Endodermal cell (in vitro differentiated cells): ENCODE measurements around the gene FOXD3. TPM values are rescaled to one million over a fixed set of nuclear protein-coding genes. Genes with fewer than 3 reads are reported as not detected.

ENCODE experiments used
- DNase-seq: peaks from one replicate; pipeline ENCODE4 v3.0.0-alpha.2; 2017
- H3K27ac ChIP-seq: 2 replicates; pipeline ENCODE4 v1.5.1; 2013; ENCODE audit warnings: mild to moderate bottlenecking, low read depth, low read length, moderate library complexity
- H3K27me3 ChIP-seq: 2 replicates; pipeline ENCODE4 v1.6.1; 2013; ENCODE audit warnings: mild to moderate bottlenecking, low read length, moderate library complexity; ENCODE audit not compliant: insufficient read depth, control insufficient read depth, poor library complexity, severe bottlenecking
- H3K36me3 ChIP-seq: 2 replicates; pipeline ENCODE4 v1.7.0; 2013; ENCODE audit warnings: mild to moderate bottlenecking, low read length, moderate library complexity; ENCODE audit not compliant: control insufficient read depth, insufficient read depth
- H3K4me1 ChIP-seq: one replicate; pipeline ENCODE4 v1.7.0; 2013; ENCODE audit warnings: low read length; ENCODE audit not compliant: control insufficient read depth, insufficient read depth
- H3K4me3 ChIP-seq: 2 replicates; pipeline ENCODE4 v1.5.1; 2013; ENCODE audit warnings: mild to moderate bottlenecking, low read length, moderate library complexity
- H3K9ac ChIP-seq: 2 replicates; pipeline ENCODE4 v1.6.1; 2013; ENCODE audit warnings: mild to moderate bottlenecking, low read length, moderate library complexity; ENCODE audit not compliant: poor library complexity, severe bottlenecking; ENCODE audit errors: extremely low read depth
- H3K9me3 ChIP-seq: 2 replicates; pipeline ENCODE4 v1.6.1; 2013; ENCODE audit warnings: mild to moderate bottlenecking, low read length, moderate library complexity; ENCODE audit not compliant: control insufficient read depth
- H3K27ac Mint-ChIP-seq: 2 replicates; pipeline ENCODE4 v1.8.0; 2020; ENCODE audit warnings: mixed read lengths
- H3K27me3 Mint-ChIP-seq: 2 replicates; pipeline ENCODE4 v1.8.0; 2021; ENCODE audit warnings: mild to moderate bottlenecking, mixed read lengths; ENCODE audit not compliant: insufficient read depth
- H3K36me3 Mint-ChIP-seq: 2 replicates; pipeline ENCODE4 v1.8.0; 2020; ENCODE audit warnings: low read depth, mixed read lengths
- H3K4me1 Mint-ChIP-seq: 2 replicates; pipeline ENCODE4 v1.8.0; 2020; ENCODE audit warnings: mixed read lengths
- H3K4me3 Mint-ChIP-seq: 2 replicates; pipeline ENCODE4 v1.8.0; 2020; ENCODE audit warnings: mild to moderate bottlenecking, moderate library complexity, mixed read lengths
- H3K9me3 Mint-ChIP-seq: 2 replicates; pipeline ENCODE4 v1.8.0; 2020; ENCODE audit warnings: mild to moderate bottlenecking, mixed read lengths
- WGBS, 2 experiments: methylation state at CpG; one replicate each; pipeline versions ENCODE4 v1.1.5 to v1.1.7; 2013; ENCODE audit warnings: missing lambda C conversion rate in 2 of 2, mixed read lengths in 1 of 2; ENCODE audit not compliant: insufficient coverage in 1 of 2, insufficient read length in 1 of 2; 5-methylcytosine and 5-hydroxymethylcytosine counted together
- total RNA-seq, 2 donors: library from RNA; stranded (reverse); fragmentation: NEBNext Ultra II Directional in 1 of 2; extraction: Animal tissue kit (Norgen Biotek cat#: 25700) in 1 of 2; gene quantifications; 2 replicates in 1 of 2; 3 replicates in 1 of 2; pipeline ENCODE4 v1.2.1, GENCODE V29; 2021
- TF ChIP-seq, protein P1 (sequence below): fragments of 200-600 bp; sonication (generic); conservative IDR thresholded peaks from 2 replicates; pipeline ENCODE4 v1.5.0; 2021; ENCODE audit warnings: antibody characterized with exemption, mild to moderate bottlenecking

The FOXD3 gene
- total RNA-seq, 2 donors from 2014 or later: 0.49 to 14.0 TPM

DNA sequence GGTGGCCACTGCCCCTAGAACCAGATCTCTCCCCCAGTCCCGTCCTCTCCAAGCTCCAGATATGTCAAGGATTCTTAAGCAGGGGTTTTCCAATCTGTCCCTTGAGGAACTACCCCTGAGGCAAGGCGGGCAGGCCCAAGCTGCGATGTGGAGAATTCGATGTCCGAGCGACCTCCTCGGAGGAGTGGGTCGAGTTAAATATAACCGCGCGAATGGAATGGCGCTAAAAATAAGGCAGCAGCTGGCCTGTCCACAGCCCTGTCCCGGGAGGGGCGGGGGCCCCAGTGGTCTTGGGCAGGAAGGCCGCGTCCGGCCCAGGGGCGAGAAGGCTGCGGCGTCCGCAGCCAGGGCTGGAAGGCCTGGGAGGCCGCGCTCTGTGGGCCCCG, 5.8 kb upstream of the FOXD3 start:
- H3K4me3 ChIP-seq: no peak overlapping the region
- Mint-ChIP-seq H3K27me3 (peaks cover 64% of the 10 kb centered on the region), H3K9me3 (no peaks in the 10 kb centered on the region), H3K4me1 (peaks cover 20% of the 10 kb centered on the region), H3K27ac (no peak overlapping the region), H3K4me3 (peak overlapping the region; percentile 52), H3K36me3 (no peaks in the 10 kb centered on the region)
- H3K9me3 ChIP-seq: no peaks in the 10 kb centered on the region
- no peak overlapping the region for H3K27ac ChIP-seq
- TF ChIP-seq, protein P1, sequence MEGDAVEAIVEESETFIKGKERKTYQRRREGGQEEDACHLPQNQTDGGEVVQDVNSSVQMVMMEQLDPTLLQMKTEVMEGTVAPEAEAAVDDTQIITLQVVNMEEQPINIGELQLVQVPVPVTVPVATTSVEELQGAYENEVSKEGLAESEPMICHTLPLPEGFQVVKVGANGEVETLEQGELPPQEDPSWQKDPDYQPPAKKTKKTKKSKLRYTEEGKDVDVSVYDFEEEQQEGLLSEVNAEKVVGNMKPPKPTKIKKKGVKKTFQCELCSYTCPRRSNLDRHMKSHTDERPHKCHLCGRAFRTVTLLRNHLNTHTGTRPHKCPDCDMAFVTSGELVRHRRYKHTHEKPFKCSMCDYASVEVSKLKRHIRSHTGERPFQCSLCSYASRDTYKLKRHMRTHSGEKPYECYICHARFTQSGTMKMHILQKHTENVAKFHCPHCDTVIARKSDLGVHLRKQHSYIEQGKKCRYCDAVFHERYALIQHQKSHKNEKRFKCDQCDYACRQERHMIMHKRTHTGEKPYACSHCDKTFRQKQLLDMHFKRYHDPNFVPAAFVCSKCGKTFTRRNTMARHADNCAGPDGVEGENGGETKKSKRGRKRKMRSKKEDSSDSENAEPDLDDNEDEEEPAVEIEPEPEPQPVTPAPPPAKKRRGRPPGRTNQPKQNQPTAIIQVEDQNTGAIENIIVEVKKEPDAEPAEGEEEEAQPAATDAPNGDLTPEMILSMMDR: no peak
- H3K36me3 ChIP-seq: no peaks in the 10 kb centered on the region
- H3K4me1 ChIP-seq: peaks cover 5% of the 10 kb centered on the region
- peaks cover 60% of the 10 kb centered on the region for H3K27me3 ChIP-seq
- no peak overlapping the region for H3K9ac ChIP-seq
- 72 to 89% methylated on average over 13 to 24 of the region's 24 CpGs for WGBS, 2 experiments
- no peak for DNase-seq

DNA sequence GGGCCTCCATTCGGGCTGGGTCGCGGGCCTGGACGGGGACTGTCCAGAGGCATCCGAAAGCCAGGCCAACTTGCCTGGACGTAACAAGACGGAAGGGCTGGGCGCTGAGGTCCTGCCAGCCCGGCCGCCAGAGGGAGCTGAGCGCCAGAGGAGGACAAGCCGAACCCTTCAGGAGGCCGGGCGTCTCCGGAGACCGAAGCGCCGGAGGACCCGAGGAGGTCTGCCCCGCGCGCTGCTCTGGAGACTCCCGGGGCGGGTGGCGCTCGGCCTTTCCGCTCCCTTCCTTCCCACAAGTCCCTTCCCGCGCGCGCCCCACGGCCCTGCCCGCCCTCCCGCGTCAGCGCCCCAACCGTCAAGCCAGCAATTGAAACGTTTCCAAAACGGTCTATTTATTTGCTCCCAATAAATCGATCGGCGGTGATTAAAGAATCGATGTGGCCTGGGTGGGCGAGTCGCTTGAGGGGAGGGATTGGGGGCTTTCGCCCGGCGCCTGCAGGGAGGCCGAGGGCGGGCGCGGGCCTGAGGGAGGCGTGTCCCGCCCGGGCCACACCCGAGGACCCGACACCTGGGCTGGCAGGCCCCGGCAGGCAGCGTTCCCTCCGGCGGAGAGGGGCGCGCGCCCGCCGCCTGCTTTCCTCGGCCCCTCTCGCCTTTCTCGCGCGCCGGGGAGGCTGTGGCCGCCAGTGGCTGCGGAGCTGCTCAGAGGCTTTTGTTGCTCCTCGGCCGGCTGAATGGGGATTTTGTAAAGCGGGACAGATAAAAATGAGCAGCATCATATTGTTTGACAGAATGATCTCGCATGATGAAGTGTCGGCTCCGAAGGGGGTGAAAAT, 5.2 kb upstream of the FOXD3 start:
- peak overlapping the region; percentile 52 for H3K4me3 Mint-ChIP-seq
- TF ChIP-seq, protein P1: peak; percentile 96
- H3K27me3 Mint-ChIP-seq: peaks cover 68% of the 10 kb centered on the region
- H3K9ac ChIP-seq: no peak overlapping the region
- no peak overlapping the region for H3K27ac ChIP-seq
- H3K9me3 Mint-ChIP-seq: no peaks in the 10 kb centered on the region
- DNase-seq: peak; percentile 98
- H3K27me3 ChIP-seq: peaks cover 67% of the 10 kb centered on the region
- H3K4me1 ChIP-seq: peaks cover 5% of the 10 kb centered on the region
- H3K27ac Mint-ChIP-seq: no peak overlapping the region
- H3K36me3 Mint-ChIP-seq: no peaks in the 10 kb centered on the region
- peaks cover 23% of the 10 kb centered on the region for H3K4me1 Mint-ChIP-seq
- no peaks in the 10 kb centered on the region for H3K36me3 ChIP-seq
- H3K4me3 ChIP-seq: peak overlapping the region; percentile 72
- H3K9me3 ChIP-seq: no peaks in the 10 kb centered on the region
- WGBS, 2 experiments: 3 to 5% methylated on average over 28 to 80 of the region's 80 CpGs

DNA sequence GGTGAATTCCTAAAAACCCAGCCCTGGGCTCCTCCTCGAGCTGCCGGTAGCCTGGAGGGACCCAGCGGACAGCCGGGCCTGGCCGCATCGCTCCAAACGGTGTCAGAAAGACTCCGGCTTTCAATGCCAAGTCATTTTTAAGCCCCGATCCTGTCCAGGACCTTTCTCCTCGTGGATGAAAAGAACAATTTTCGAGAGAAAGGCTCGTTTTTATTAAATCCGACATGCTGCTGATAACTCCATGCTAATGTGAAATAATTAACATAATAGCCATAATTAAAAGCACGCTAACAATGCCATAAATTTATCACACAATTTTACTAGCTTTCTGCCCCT, 4.6 kb upstream of the FOXD3 start:
- TF ChIP-seq, protein P1: no peak
- no peaks in the 10 kb centered on the region for H3K36me3 Mint-ChIP-seq
- H3K27ac ChIP-seq: no peak overlapping the region
- H3K4me3 ChIP-seq: peak overlapping the region; percentile 72
- peaks cover 23% of the 10 kb centered on the region for H3K4me1 Mint-ChIP-seq
- H3K27me3 ChIP-seq: peaks cover 72% of the 10 kb centered on the region
- no peaks in the 10 kb centered on the region for H3K9me3 ChIP-seq
- H3K36me3 ChIP-seq: no peaks in the 10 kb centered on the region
- peaks cover 5% of the 10 kb centered on the region for H3K4me1 ChIP-seq
- H3K9ac ChIP-seq: no peak overlapping the region
- H3K4me3 Mint-ChIP-seq: peak overlapping the region; percentile 52
- no peak for DNase-seq
- peaks cover 71% of the 10 kb centered on the region for H3K27me3 Mint-ChIP-seq
- 6 to 14% methylated on average over 12 to 14 of the region's 14 CpGs for WGBS, 2 experiments
- H3K9me3 Mint-ChIP-seq: no peaks in the 10 kb centered on the region
- no peak overlapping the region for H3K27ac Mint-ChIP-seq
